ENCODE data around the gene TEAD1.

- no peak for TF ChIP-seq EZH2phosphoT487 (IDR thresholded peaks at IDR 0.05; ENCODE audit: unreplicated experiment)
- TF ChIP-seq CTCF (conservative IDR thresholded peaks at IDR 0.05; ENCODE audit: low read depth in 2 of 2) = no peak
- TF ChIP-seq POLR2AphosphoS5 (IDR thresholded peaks at IDR 0.05; ENCODE audit: low read depth) = no peak
- peak; percentile 87; the same call in 1 of the 2 replicates for TF ChIP-seq NANOG (IDR thresholded peaks at IDR 0.05; ENCODE audit: borderline replicate concordance)
- TF ChIP-seq ETS1 (IDR thresholded peaks at IDR 0.05) = peak; percentile 61; the same call in 1 of the 2 replicates
- no peak for TF ChIP-seq REST (IDR thresholded peaks at IDR 0.05; ENCODE audit: unreplicated experiment)
- no peak for TF ChIP-seq STAT1 (IDR thresholded peaks at IDR 0.05; ENCODE audit: unreplicated experiment)
- TF ChIP-seq JUNB (IDR thresholded peaks at IDR 0.05; ENCODE audit: unreplicated experiment) = no peak
- no peak for TF ChIP-seq EZH2 (IDR thresholded peaks at IDR 0.05; ENCODE audit: low read depth, unreplicated experiment)
These were observed 6.7 kb downstream of the TEAD1 start for GRCh38 chr11:12680940-12681258.
